Measurements from ENCODE around the gene PDPR.
"Not testable (repeated sequence)": the region's sequence is repeated elsewhere in the genome, so short reads cannot be mapped to it uniquely, and the experiment has no call there.

DNA sequence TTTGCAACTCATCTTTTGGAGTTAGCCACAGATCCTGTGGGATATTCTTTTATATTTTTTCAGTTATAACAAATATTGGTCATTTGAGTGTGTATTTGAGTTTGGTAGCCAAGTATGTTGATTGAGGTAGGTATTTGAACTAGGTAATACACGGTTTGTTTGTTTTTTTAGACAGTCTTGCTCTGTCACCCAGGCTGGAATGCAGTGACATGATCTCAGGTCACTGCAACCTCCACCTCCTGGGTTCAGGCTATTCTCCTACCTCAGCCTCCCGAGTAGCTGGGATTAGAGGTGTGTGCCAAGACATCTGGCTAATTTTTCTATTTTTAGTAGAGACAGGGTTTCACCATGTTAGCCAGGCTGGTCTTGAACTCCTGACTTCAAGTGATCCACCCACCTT lies 22.5 kb downstream of the PDPR start:
- TF ChIP-seq POLR2A (IDR thresholded peaks at IDR 0.05; ENCODE audit: low read length); GATA1 (IDR thresholded peaks at IDR 0.05; ENCODE audit: low read depth, low read length): not testable (repeated sequence)

Data from erythroblast (primary cell).